MM.1S (cell line): Measurements from ENCODE around the gene USP47.

Experiments used
- DNase-seq: peaks from one replicate; pipeline ENCODE4 v3.0.0-alpha.2; 2015
- H2AFZ ChIP-seq: fragments of 300-600 bp; sonication (generic); 2 replicates; pipeline ENCODE4 v1.6.0; 2016; ENCODE audit warnings: antibody characterized with exemption, low read length
- H3F3A ChIP-seq: fragments of 300-600 bp; sonication (generic); 2 replicates; pipeline ENCODE4 v1.6.1; 2016; ENCODE audit warnings: mild to moderate bottlenecking, antibody characterized with exemption, low read length, moderate library complexity, mixed read lengths; ENCODE audit not compliant: insufficient read depth
- H3K27ac ChIP-seq: fragments of 300-600 bp; sonication (generic); 2 replicates; pipeline ENCODE4 v1.5.1; 2016; ENCODE audit warnings: mild to moderate bottlenecking, low read length
- H3K27me3 ChIP-seq: fragments of 300-600 bp; sonication (generic); replicated peaks from 2 replicates; pipeline ENCODE4 v1.6.0; 2016; ENCODE audit warnings: low read length; ENCODE audit not compliant: insufficient read depth
- H3K36me3 ChIP-seq: fragments of 300-600 bp; sonication (generic); replicated peaks from 2 replicates; pipeline ENCODE4 v1.6.1; 2016; ENCODE audit warnings: mild to moderate bottlenecking, low read length, mixed read lengths; ENCODE audit not compliant: insufficient read depth
- H3K4me1 ChIP-seq: fragments of 300-600 bp; sonication (generic); 2 replicates; pipeline ENCODE4 v1.6.1; 2016; ENCODE audit warnings: low read length, mixed read lengths
- H3K4me2 ChIP-seq: fragments of 300-600 bp; sonication (generic); 2 replicates; pipeline ENCODE4 v1.6.0; 2016; ENCODE audit warnings: low read depth, low read length
- H3K4me3 ChIP-seq: fragments of 300-600 bp; sonication (generic); 2 replicates; pipeline ENCODE4 v1.5.1; 2016; ENCODE audit warnings: low read length, mixed read lengths
- H3K79me2 ChIP-seq: fragments of 300-600 bp; sonication (generic); 2 replicates; pipeline ENCODE4 v1.6.1; 2016; ENCODE audit warnings: mixed run types, low read length, mixed read lengths
- H3K9ac ChIP-seq: fragments of 300-600 bp; sonication (generic); 2 replicates; pipeline ENCODE4 v1.6.1; 2016; ENCODE audit warnings: low read length, mixed read lengths
- H3K9me2 ChIP-seq: fragments of 300-600 bp; sonication (generic); replicated peaks from 2 replicates; pipeline ENCODE4 v1.6.1; 2016; ENCODE audit warnings: mild to moderate bottlenecking, low read length, mixed read lengths; ENCODE audit not compliant: insufficient read depth
- H3K9me3 ChIP-seq: fragments of 300-600 bp; sonication (generic); replicated peaks from 2 replicates; pipeline ENCODE4 v1.6.1; 2016; ENCODE audit warnings: mild to moderate bottlenecking, low read length, mixed read lengths; ENCODE audit not compliant: insufficient read depth
- H4K20me1 ChIP-seq: fragments of 300-600 bp; sonication (generic); 2 replicates; pipeline ENCODE4 v1.6.1; 2016; ENCODE audit warnings: mild to moderate bottlenecking, low read length, moderate library complexity, mixed read lengths; ENCODE audit not compliant: insufficient read depth
- CTCF ChIP-seq: fragments of 300-600 bp; sonication (generic); IDR thresholded peaks from 2 replicates; pipeline ENCODE4 v1.5.1; 2016; ENCODE audit warnings: antibody characterized with exemption, low read length, mixed read lengths
- EZH2 ChIP-seq: fragments of 300-600 bp; sonication (generic); optimal IDR thresholded peaks from 2 replicates; pipeline ENCODE3; 2017; ENCODE audit warnings: low read depth, mild to moderate bottlenecking, antibody characterized with exemption, low read length, mixed read lengths
- EZH2phosphoT487 ChIP-seq: fragments of 300-600 bp; sonication (generic); IDR thresholded peaks from 2 replicates; pipeline ENCODE4 v1.6.1; 2018; ENCODE audit warnings: antibody characterized with exemption, low read length

Gene USP47

GRCh38 chr11:11980841-11981308, 139.1 kb downstream of the USP47 start:
- H4K20me1 ChIP-seq: no peaks in the 10 kb centered on the region
- H3K9ac ChIP-seq: no peak overlapping the region
- no peaks in the 10 kb centered on the region for H3K27me3 ChIP-seq

GRCh38 chr11:11981364-11981763, 139.6 kb downstream of the USP47 start:
- no peaks in the 10 kb centered on the region for H3F3A ChIP-seq
- H3K9me2 ChIP-seq: no peaks in the 10 kb centered on the region
- TF ChIP-seq CTCF (no peak), EZH2phosphoT487 (no peak), EZH2 (no peak)
- H3K27ac ChIP-seq: no peak overlapping the region
- no peak overlapping the region for H2AFZ ChIP-seq
- no peaks in the 10 kb centered on the region for H3K4me1 ChIP-seq
- H4K20me1 ChIP-seq: no peaks in the 10 kb centered on the region
- no peaks in the 10 kb centered on the region for H3K36me3 ChIP-seq
- H3K79me2 ChIP-seq: no peaks in the 10 kb centered on the region
- H3K4me2 ChIP-seq: no peak overlapping the region
- no peaks in the 10 kb centered on the region for H3K9me3 ChIP-seq
- no peak for DNase-seq
- no peak overlapping the region for H3K4me3 ChIP-seq
- no peaks in the 10 kb centered on the region for H3K27me3 ChIP-seq
- H3K9ac ChIP-seq: no peak overlapping the region

More at GRCh38 chr11:11980841-11981308, 139.1 kb downstream of the USP47 start:
- Histone ChIP-seq H3K9me2 (no peaks in the 10 kb centered on the region), H3K4me3 (no peak overlapping the region), H3K4me1 (no peaks in the 10 kb centered on the region), H3K36me3 (no peaks in the 10 kb centered on the region), H3K27ac (no peak overlapping the region), H3K79me2 (no peaks in the 10 kb centered on the region), H2AFZ (no peak overlapping the region), H3K4me2 (no peak overlapping the region), H3F3A (no peaks in the 10 kb centered on the region), H3K9me3 (no peaks in the 10 kb centered on the region)
- DNase-seq: no peak
- TF ChIP-seq EZH2 (no peak), EZH2phosphoT487 (no peak), CTCF (no peak)

GRCh38 chr11:11981840-11982239, 140.1 kb downstream of the USP47 start:
- Histone ChIP-seq H2AFZ (no peak overlapping the region), H3K4me1 (no peaks in the 10 kb centered on the region), H3K9ac (no peak overlapping the region), H3K4me3 (no peak overlapping the region), H3K36me3 (no peaks in the 10 kb centered on the region), H3K9me3 (no peaks in the 10 kb centered on the region), H3K79me2 (no peaks in the 10 kb centered on the region), H3K27ac (no peak overlapping the region), H3K27me3 (no peaks in the 10 kb centered on the region), H4K20me1 (no peaks in the 10 kb centered on the region), H3K9me2 (no peaks in the 10 kb centered on the region), H3F3A (no peaks in the 10 kb centered on the region), H3K4me2 (no peak overlapping the region)
- DNase-seq: no peak
- TF ChIP-seq CTCF: no peak
- TF ChIP-seq EZH2phosphoT487: no peak
- no peak for TF ChIP-seq EZH2
